Measurements from ENCODE around the gene ODC1. TPM values are rescaled to one million over a fixed set of nuclear protein-coding genes. Genes with fewer than 3 reads are reported as not detected.
"Not testable (repeated sequence)": the region's sequence is repeated elsewhere in the genome, so short reads cannot be mapped to it uniquely, and the experiment has no call there.

The ODC1 gene
- polyA plus RNA-seq, 1 donor (not counting 4 experiments of a cell fraction or from before 2014, with no cell fraction given) = 637 TPM

DNA sequence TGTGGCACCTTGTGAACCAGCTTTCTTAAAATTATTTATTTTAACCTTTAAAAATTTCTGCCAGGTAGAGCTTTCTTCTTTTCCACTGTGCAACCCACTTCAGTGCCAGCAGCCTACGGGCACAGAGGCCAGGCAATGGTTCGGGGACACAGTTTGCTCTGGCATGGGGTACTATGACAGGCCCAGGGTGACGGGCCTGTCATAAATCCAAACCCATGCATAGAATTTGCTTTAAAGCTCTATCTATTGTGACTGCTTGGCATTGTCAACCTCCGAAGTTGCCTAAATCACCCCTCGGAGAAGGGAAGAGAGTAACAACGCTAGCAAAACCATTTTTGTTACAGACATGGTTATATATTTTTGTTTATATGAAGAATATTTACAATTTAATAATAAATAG, 1.5 kb downstream of the ODC1 start:
- peaks cover 19% of the 10 kb centered on the region for H3K79me2 ChIP-seq (ENCODE audit: control insufficient read depth, insufficient read depth, low read length)
- peaks cover 2% of the 10 kb centered on the region for H3K9me1 ChIP-seq (ENCODE audit: control insufficient read depth, extremely low read depth, insufficient read depth, low read length)
- H3K27me3 ChIP-seq (ENCODE audit: control insufficient read depth, extremely low read depth, insufficient read depth, low read length) = no peaks in the 10 kb centered on the region
- H2AFZ ChIP-seq (ENCODE audit: control insufficient read depth, low read length) = no peak overlapping the region
- H3K9ac ChIP-seq (ENCODE audit: control insufficient read depth, extremely low read depth, insufficient read depth, low read length) = peak overlapping the region; percentile 67
- FAIRE-seq = no peak
- peak overlapping the region; percentile 72 for H3K4me2 ChIP-seq (ENCODE audit: control insufficient read depth, extremely low read depth, insufficient read depth, low read depth, low read length)
- H3K36me3 ChIP-seq (ENCODE audit: control insufficient read depth in 2 of 2, extremely low read depth in 1 of 2, insufficient read depth in 2 of 2, low read length in 2 of 2) = peaks cover 20 to 37% of the 10 kb centered on the region in 2 experiments
- no peak for DNase-seq (ENCODE audit: low read depth, low spot score)
- peaks cover 19% of the 10 kb centered on the region for H4K20me1 ChIP-seq (ENCODE audit: control insufficient read depth, extremely low read depth, insufficient read depth, low read length)
- H3K27ac ChIP-seq (ENCODE audit: control insufficient read depth, insufficient read depth, low read length) = peak overlapping the region; percentile 45
- peak overlapping the region; percentile 40 to 72 (median 52) for H3K4me3 ChIP-seq (ENCODE audit: control insufficient read depth in 2 of 3, extremely low read depth in 1 of 3, insufficient read depth in 2 of 3, low read depth in 1 of 3, low read length in 3 of 3)
- no peaks in the 10 kb centered on the region for H3K9me3 ChIP-seq (ENCODE audit: control insufficient read depth, low read depth, low read length)
- H3K4me1 ChIP-seq (ENCODE audit: control insufficient read depth, extremely low read depth, insufficient read depth, low read length) = peaks cover 17% of the 10 kb centered on the region
- dilution Hi-C loops (cut with MboI; ENCODE audit: extremely low pct_ligation_motif_present, low sequenced_read_pairs) = no loop called here
- TF ChIP-seq EZH2 (IDR thresholded peaks at IDR 0.05; ENCODE audit: low read length) = no peak
- TF ChIP-seq, protein P1, sequence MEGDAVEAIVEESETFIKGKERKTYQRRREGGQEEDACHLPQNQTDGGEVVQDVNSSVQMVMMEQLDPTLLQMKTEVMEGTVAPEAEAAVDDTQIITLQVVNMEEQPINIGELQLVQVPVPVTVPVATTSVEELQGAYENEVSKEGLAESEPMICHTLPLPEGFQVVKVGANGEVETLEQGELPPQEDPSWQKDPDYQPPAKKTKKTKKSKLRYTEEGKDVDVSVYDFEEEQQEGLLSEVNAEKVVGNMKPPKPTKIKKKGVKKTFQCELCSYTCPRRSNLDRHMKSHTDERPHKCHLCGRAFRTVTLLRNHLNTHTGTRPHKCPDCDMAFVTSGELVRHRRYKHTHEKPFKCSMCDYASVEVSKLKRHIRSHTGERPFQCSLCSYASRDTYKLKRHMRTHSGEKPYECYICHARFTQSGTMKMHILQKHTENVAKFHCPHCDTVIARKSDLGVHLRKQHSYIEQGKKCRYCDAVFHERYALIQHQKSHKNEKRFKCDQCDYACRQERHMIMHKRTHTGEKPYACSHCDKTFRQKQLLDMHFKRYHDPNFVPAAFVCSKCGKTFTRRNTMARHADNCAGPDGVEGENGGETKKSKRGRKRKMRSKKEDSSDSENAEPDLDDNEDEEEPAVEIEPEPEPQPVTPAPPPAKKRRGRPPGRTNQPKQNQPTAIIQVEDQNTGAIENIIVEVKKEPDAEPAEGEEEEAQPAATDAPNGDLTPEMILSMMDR (optimal IDR thresholded peaks at IDR 0.05 in 1 of 3, IDR thresholded peaks at IDR 0.05 in 1 of 3, conservative IDR thresholded peaks at IDR 0.05 in 1 of 3; ENCODE audit: extremely low read depth in 1 of 3, insufficient read depth in 2 of 3, low read length in 3 of 3) = no peak

DNA sequence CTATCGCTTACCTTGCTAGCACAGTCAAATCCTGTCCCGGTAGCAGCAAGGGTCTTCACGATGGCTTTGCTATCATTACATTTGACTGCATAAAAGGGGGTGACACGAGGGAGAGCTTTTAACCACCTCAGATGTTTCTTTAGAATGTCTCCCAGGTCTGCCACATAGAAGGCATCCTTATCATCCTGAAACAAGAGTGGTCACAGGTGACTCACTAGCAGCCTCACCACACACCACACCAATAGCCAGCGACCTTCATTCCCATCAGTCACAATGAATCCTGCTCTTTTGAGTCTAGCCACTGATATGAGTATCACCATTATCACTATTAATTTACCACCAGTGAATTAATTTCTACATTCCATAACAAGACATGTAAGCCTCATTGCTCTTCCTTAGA, 3.7 kb downstream of the ODC1 start:
- Histone ChIP-seq H3K9me1 (ENCODE audit: control insufficient read depth, extremely low read depth, insufficient read depth, low read length) (peaks cover 2% of the 10 kb centered on the region), H3K27me3 (ENCODE audit: control insufficient read depth, extremely low read depth, insufficient read depth, low read length) (no peaks in the 10 kb centered on the region), H3K79me2 (ENCODE audit: control insufficient read depth, insufficient read depth, low read length) (peaks cover 19% of the 10 kb centered on the region), H2AFZ (ENCODE audit: control insufficient read depth, low read length) (no peak overlapping the region), H3K4me2 (ENCODE audit: control insufficient read depth, extremely low read depth, insufficient read depth, low read depth, low read length) (no peak overlapping the region), H3K4me3 (ENCODE audit: control insufficient read depth in 2 of 3, extremely low read depth in 1 of 3, insufficient read depth in 2 of 3, low read depth in 1 of 3, low read length in 3 of 3) (no peak overlapping the region), H3K27ac (ENCODE audit: control insufficient read depth, insufficient read depth, low read length) (no peak overlapping the region), H4K20me1 (ENCODE audit: control insufficient read depth, extremely low read depth, insufficient read depth, low read length) (peaks cover 19% of the 10 kb centered on the region), H3K36me3 (ENCODE audit: control insufficient read depth in 2 of 2, extremely low read depth in 1 of 2, insufficient read depth in 2 of 2, low read length in 2 of 2) (peaks cover 33 to 58% of the 10 kb centered on the region in 2 experiments), H3K4me1 (ENCODE audit: control insufficient read depth, extremely low read depth, insufficient read depth, low read length) (peaks cover 14% of the 10 kb centered on the region), H3K9ac (ENCODE audit: control insufficient read depth, extremely low read depth, insufficient read depth, low read length) (no peak overlapping the region), H3K9me3 (ENCODE audit: control insufficient read depth, low read depth, low read length) (no peaks in the 10 kb centered on the region)
- FAIRE-seq (no peak), DNase-seq (ENCODE audit: low read depth, low spot score) (no peak)
- TF ChIP-seq, protein P1 (optimal IDR thresholded peaks at IDR 0.05 in 1 of 3, IDR thresholded peaks at IDR 0.05 in 1 of 3, conservative IDR thresholded peaks at IDR 0.05 in 1 of 3; ENCODE audit: extremely low read depth in 1 of 3, insufficient read depth in 2 of 3, low read length in 3 of 3) = no peak
- dilution Hi-C loops (cut with MboI; ENCODE audit: extremely low pct_ligation_motif_present, low sequenced_read_pairs) = no loop called here

DNA sequence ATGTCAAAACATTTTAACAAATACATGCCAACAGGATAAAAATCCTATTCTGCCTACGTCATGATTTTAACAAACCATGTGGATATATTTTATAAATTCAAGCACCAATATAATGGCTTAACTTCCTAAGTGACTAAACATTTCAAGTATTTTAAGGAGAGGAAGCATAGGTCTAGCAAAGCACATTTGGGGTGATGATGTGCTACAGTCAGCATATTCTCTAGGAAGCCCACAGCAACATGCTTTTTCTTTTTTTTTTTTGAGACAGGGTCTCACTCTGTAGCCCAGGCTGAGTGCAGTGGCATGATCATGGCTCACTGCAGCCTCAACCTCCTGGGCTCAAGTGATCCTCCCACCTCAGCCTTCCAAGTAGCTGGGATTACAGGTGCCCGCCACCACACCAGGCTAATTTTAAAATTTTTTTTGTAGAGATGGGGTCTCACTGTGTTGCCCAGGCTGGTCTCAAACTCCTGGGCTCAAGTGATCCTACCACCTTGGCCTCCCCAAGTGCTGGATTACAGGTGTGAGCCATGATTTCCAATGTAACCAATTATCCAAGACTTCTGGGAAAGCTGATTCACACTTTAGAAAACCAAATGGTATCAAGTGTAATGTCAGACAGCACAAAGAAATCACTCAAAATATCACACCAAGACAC, 5.5 kb downstream of the ODC1 start:
- H3K27me3 ChIP-seq (ENCODE audit: control insufficient read depth, extremely low read depth, insufficient read depth, low read length); FAIRE-seq; H3K27ac ChIP-seq (ENCODE audit: control insufficient read depth, insufficient read depth, low read length); H3K9me1 ChIP-seq (ENCODE audit: control insufficient read depth, extremely low read depth, insufficient read depth, low read length); H3K4me2 ChIP-seq (ENCODE audit: control insufficient read depth, extremely low read depth, insufficient read depth, low read depth, low read length); DNase-seq (ENCODE audit: low read depth, low spot score); H3K9ac ChIP-seq (ENCODE audit: control insufficient read depth, extremely low read depth, insufficient read depth, low read length); H3K9me3 ChIP-seq (ENCODE audit: control insufficient read depth, low read depth, low read length); dilution Hi-C loops (cut with MboI; ENCODE audit: extremely low pct_ligation_motif_present, low sequenced_read_pairs); H2AFZ ChIP-seq (ENCODE audit: control insufficient read depth, low read length); H3K4me3 ChIP-seq (ENCODE audit: control insufficient read depth in 2 of 3, extremely low read depth in 1 of 3, insufficient read depth in 2 of 3, low read depth in 1 of 3, low read length in 3 of 3): not testable (repeated sequence)
- Histone ChIP-seq H4K20me1 (ENCODE audit: control insufficient read depth, extremely low read depth, insufficient read depth, low read length) (peaks cover 19% of the 10 kb centered on the region), H3K79me2 (ENCODE audit: control insufficient read depth, insufficient read depth, low read length) (peaks cover 17% of the 10 kb centered on the region), H3K4me1 (ENCODE audit: control insufficient read depth, extremely low read depth, insufficient read depth, low read length) (peaks cover 10% of the 10 kb centered on the region), H3K36me3 (ENCODE audit: control insufficient read depth in 2 of 2, extremely low read depth in 1 of 2, insufficient read depth in 2 of 2, low read length in 2 of 2) (peaks cover 33 to 64% of the 10 kb centered on the region in 2 experiments)
